GM12891 (cell line): ENCODE measurements around the gene CPS1.

ENCODE experiments used
- PAX5 ChIP-seq: IDR thresholded peaks from 2 replicates; pipeline ENCODE4 v1.6.1; 2011; ENCODE audit warnings: low read length, moderate library complexity, mild to moderate bottlenecking; ENCODE audit not compliant: insufficient read depth, severe bottlenecking
- POLR2A ChIP-seq: IDR thresholded peaks from 2 replicates; pipeline ENCODE4 v1.6.1; 2011; ENCODE audit warnings: low read depth, low read length, control low read depth

DNA sequence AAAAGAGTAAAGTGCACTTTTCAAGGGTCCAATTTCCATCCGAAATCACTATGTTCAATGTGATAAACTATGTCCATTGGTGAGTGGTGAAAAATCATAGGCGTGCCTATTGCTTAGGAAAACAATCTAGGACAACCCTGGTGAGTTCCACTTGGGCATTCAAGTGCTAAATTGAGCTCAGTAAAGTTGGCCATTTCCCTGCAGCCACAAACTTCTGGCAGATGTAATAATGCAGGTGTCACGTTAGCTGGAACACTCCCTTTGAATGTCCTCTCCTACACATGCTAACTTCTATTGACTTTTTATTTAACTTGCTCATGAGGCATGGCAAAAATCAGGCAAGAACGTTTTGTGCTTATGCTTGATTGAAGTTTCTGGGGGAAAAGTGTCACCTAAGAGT lies 67.1 kb downstream of the CPS1 start:
- no peak for TF ChIP-seq POLR2A
- no peak for TF ChIP-seq PAX5
